NB4 (cell line): Measurements from ENCODE around the gene MCM3AP.

Source experiments
- MYC ChIP-seq: IDR thresholded peaks from 2 replicates; pipeline ENCODE4 v1.6.1; 2011; ENCODE audit warnings: low read depth, low read length
- POLR2A ChIP-seq: IDR thresholded peaks from 2 replicates; pipeline ENCODE4 v1.6.1; 2011; ENCODE audit warnings: mild to moderate bottlenecking; ENCODE audit not compliant: insufficient read length; ENCODE audit errors: extremely low read depth
- TF ChIP-seq, protein P1 (sequence below): IDR thresholded peaks from one replicate; pipeline ENCODE4 v1.5.1; 2012; ENCODE audit warnings: low read depth, low read length
- TF ChIP-seq, protein P2 (sequence below): IDR thresholded peaks from 2 replicates; pipeline ENCODE4 v1.6.1; 2011; ENCODE audit warnings: low read depth, low read length

DNA sequence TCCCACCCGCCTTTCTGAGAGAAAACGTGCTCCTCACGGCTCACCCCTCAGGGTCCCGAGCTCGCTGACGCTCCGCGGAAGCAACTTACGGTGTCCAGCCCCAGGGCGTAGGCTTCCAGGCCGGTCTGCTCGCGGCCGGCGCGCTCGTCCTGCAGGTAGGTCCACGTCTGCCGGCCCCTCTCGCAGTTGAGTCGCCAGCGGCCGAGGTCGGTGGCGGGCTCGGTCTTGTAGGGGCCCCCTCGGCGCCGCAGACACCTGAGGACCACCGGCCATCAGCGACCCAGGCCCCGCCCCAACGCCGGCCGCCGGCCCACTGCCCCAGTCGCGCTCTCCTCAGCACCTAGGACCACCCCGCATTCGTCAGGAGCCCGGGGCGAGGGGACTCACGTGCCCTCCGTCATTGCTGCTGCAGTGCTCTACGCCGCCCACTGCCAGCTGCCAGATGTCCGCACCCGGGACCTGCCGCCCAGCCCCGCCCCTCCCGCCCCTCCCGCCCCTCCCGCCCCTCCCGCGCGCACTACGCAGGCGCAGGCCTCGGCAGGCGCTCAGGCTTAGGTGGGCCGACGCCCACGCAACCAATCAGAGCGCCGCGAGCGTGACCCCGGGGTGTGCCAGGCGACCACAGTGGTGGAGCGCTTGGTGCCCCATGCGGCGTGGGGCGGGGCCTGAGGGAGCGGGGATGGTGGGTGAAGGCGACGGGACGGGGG, 56.9 kb downstream of the MCM3AP start, which contains the start of gene LSS:
- TF ChIP-seq, protein P1, sequence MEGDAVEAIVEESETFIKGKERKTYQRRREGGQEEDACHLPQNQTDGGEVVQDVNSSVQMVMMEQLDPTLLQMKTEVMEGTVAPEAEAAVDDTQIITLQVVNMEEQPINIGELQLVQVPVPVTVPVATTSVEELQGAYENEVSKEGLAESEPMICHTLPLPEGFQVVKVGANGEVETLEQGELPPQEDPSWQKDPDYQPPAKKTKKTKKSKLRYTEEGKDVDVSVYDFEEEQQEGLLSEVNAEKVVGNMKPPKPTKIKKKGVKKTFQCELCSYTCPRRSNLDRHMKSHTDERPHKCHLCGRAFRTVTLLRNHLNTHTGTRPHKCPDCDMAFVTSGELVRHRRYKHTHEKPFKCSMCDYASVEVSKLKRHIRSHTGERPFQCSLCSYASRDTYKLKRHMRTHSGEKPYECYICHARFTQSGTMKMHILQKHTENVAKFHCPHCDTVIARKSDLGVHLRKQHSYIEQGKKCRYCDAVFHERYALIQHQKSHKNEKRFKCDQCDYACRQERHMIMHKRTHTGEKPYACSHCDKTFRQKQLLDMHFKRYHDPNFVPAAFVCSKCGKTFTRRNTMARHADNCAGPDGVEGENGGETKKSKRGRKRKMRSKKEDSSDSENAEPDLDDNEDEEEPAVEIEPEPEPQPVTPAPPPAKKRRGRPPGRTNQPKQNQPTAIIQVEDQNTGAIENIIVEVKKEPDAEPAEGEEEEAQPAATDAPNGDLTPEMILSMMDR = no peak
- peak; percentile 49 for TF ChIP-seq POLR2A
- TF ChIP-seq, protein P2, sequence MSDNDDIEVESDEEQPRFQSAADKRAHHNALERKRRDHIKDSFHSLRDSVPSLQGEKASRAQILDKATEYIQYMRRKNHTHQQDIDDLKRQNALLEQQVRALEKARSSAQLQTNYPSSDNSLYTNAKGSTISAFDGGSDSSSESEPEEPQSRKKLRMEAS = peak; percentile 85
- no peak for TF ChIP-seq MYC
